ENCODE data around the gene KRAS. TPM values are rescaled to one million over a fixed set of nuclear protein-coding genes. Genes with fewer than 3 reads are reported as not detected.

KRAS gene
- total RNA-seq, 4 donors from 2014 or later: 29.0 to 37.0 (median 34.1) TPM

GRCh38 chr12:25253371-25254068, 2.8 kb upstream of the KRAS start:
- TF ChIP-seq POLR2AphosphoS5 (IDR thresholded peaks at IDR 0.05) (no peak), EP300 (IDR thresholded peaks at IDR 0.05) (no peak), POLR2A (IDR thresholded peaks at IDR 0.05; ENCODE audit: low read depth) (no peak), CTCF (IDR thresholded peaks at IDR 0.05) (no peak)
- Histone ChIP-seq H3K27me3 (no peaks in the 10 kb centered on the region), H3K36me3 (no peaks in the 10 kb centered on the region), H3K27ac (replicated peaks in 1 of 4) (no peak overlapping the region), H3K4me3 (no peak overlapping the region), H3K9me3 (no peaks in the 10 kb centered on the region), H3K4me1 (peaks cover 12 to 24% (median 17%) of the 10 kb centered on the region in 4 donors)
- intact Hi-C loops (cut with DNase I): loop anchor here (5.0 kb wide), 1 partner anchor 79 kb away; no protein-coding TSS in a partner anchor
- 85% methylated on average over 5 of the region's 5 CpGs for WGBS
- DNase-seq (ENCODE audit: extremely low spot score): no peak

DNA sequence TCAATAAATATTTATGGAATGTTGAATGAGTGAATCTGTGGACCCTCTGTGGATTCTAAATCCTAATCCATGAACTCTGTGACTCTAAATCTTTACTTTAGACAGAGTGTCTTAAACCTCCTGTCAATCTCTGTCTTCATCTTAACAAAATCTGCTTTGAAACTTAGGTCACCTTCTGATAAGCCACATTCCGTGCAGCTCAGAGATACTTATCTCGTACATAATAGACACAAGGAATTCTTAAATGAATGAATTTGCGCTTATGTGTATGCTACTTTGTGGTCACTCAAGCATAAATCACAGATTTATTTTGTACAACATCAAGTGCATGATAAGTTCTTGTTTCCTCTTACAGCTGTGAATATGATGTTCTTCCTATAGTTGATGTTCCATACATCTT, 2.2 kb upstream of the KRAS start:
- Histone ChIP-seq H3K9me3 (no peaks in the 10 kb centered on the region), H3K4me3 (no peak overlapping the region), H3K27me3 (no peaks in the 10 kb centered on the region), H3K36me3 (no peaks in the 10 kb centered on the region), H3K27ac (replicated peaks in 1 of 4) (no peak overlapping the region), H3K4me1 (peaks cover 12 to 29% (median 22%) of the 10 kb centered on the region in 4 donors)
- TF ChIP-seq POLR2A (IDR thresholded peaks at IDR 0.05; ENCODE audit: low read depth) (no peak), POLR2AphosphoS5 (IDR thresholded peaks at IDR 0.05) (no peak), CTCF (IDR thresholded peaks at IDR 0.05) (no peak), EP300 (IDR thresholded peaks at IDR 0.05) (no peak)
- no peak for DNase-seq (ENCODE audit: extremely low spot score)
- WGBS: 90% methylated on average over 3 of the region's 3 CpGs
- intact Hi-C loops (cut with DNase I): loop anchor here (5.0 kb wide), 1 partner anchor 79 kb away; no protein-coding TSS in a partner anchor

- intact Hi-C loops (cut with DNase I): loop anchor here (5.0 kb wide), 1 partner anchor 81 kb away; no protein-coding TSS in a partner anchor
- H3K27me3 ChIP-seq: no peaks in the 10 kb centered on the region
- peaks cover 12 to 39% (median 31%) of the 10 kb centered on the region in 4 donors for H3K4me1 ChIP-seq
- DNase-seq (ENCODE audit: extremely low spot score): no peak
- H3K27ac ChIP-seq (replicated peaks in 1 of 4): peak overlapping the region; percentile 96 to 99 (median 99)
- no peaks in the 10 kb centered on the region for H3K36me3 ChIP-seq
- TF ChIP-seq POLR2A (IDR thresholded peaks at IDR 0.05; ENCODE audit: low read depth) (no peak), POLR2AphosphoS5 (IDR thresholded peaks at IDR 0.05) (no peak), EP300 (IDR thresholded peaks at IDR 0.05) (no peak), CTCF (IDR thresholded peaks at IDR 0.05) (no peak)
- WGBS: 64% methylated on average over 6 of the region's 6 CpGs
- no peaks in the 10 kb centered on the region for H3K9me3 ChIP-seq
- H3K4me3 ChIP-seq: peak overlapping the region; percentile 80 to 100 (median 98)
Observed at GRCh38 chr12:25251769-25252168, 1.0 kb upstream of the KRAS start.

DNA sequence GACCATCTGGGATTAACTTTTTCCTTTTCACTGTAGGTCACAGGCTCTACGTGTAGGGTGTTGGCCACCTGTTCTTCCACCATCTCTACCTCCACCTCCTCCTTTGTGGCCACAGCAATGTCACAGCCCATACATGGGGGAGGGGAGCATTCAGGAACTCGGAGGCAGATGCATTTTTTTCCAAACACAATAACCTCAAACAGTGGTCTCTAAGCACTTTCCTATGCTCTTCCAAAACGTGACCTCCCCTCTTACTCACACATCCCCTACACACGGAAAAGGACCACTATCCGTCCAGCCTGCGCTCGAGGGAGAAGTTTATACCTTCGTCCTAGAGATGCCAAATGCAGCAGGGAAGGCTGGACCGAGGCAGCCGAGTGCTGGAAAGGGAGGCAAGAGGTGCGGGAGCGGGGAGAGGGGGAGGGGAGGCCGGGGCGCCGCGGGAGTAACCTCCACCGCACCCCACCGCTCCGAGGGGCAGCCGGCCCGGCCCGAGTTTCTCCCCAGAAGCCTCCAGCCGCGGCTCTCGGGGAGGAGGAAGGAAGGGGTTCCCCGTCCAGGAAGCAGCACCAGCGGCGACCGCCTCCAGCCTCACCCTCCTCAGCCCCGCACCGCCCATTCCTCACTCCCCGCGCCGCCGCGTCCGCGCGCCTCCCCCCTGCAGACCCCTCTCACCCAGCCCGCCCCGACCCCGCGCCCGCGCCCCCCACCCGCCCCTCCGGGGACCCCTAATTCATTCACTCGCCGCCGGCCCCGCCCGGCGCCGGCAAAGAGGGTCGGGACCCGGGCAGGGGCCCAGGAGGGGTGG, 594 bp downstream of the KRAS start:
- Histone ChIP-seq H3K4me3 (peak overlapping the region; percentile 80 to 100 (median 98)), H3K27ac (replicated peaks in 1 of 4) (peak overlapping the region; percentile 96 to 99 (median 99)), H3K36me3 (no peaks in the 10 kb centered on the region), H3K27me3 (no peaks in the 10 kb centered on the region), H3K9me3 (no peaks in the 10 kb centered on the region), H3K4me1 (peaks cover 12 to 40% (median 31%) of the 10 kb centered on the region in 4 donors)
- WGBS: 0% methylated on average over 32 of the region's 56 CpGs
- intact Hi-C loops (cut with DNase I): loop anchor here (5.0 kb wide), 1 partner anchor 82 kb away; no protein-coding TSS in a partner anchor
- peak in 1 of 2 donors; percentile 39 for TF ChIP-seq POLR2AphosphoS5 (IDR thresholded peaks at IDR 0.05)
- TF ChIP-seq POLR2A (IDR thresholded peaks at IDR 0.05; ENCODE audit: low read depth): no peak
- no peak for TF ChIP-seq CTCF (IDR thresholded peaks at IDR 0.05)
- no peak for TF ChIP-seq EP300 (IDR thresholded peaks at IDR 0.05)
- DNase-seq (ENCODE audit: extremely low spot score): no peak
